ENCODE results near the gene LRCH4.

Gene LRCH4

GRCh38 chr7:100582041-100582579 lies 3.8 kb downstream of the LRCH4 start:
- DNase-seq (ENCODE audit: low read depth): no peak

GRCh38 chr7:100580466-100581283 lies 5.3 kb downstream of the LRCH4 start:
- no peak for DNase-seq (ENCODE audit: low read depth)

GRCh38 chr7:100578246-100579183 lies 7.4 kb downstream of the LRCH4 start:
- no peak for DNase-seq (ENCODE audit: low read depth)

- DNase-seq (ENCODE audit: low read depth): no peak
Observed at GRCh38 chr7:100577507-100577906, 8.4 kb downstream of the LRCH4 start.

GRCh38 chr7:100577103-100577502 lies 8.8 kb downstream of the LRCH4 start:
- DNase-seq (ENCODE audit: low read depth): no peak

GRCh38 chr7:100576384-100576993 lies 9.4 kb downstream of the LRCH4 start:
- DNase-seq (ENCODE audit: low read depth): no peak

GRCh38 chr7:100575746-100576383 lies 10.1 kb downstream of the LRCH4 start:
- DNase-seq (ENCODE audit: low read depth): no peak

GRCh38 chr7:100575206-100575631 lies 10.7 kb downstream of the LRCH4 start:
- DNase-seq (ENCODE audit: low read depth): no peak

- no peak for DNase-seq (ENCODE audit: low read depth)
Observed at GRCh38 chr7:100574362-100575205, 11.3 kb downstream of the LRCH4 start.

GRCh38 chr7:100573691-100574361 lies 12.1 kb downstream of the LRCH4 start, which contains the start of gene SAP25:
Gene SAP25 (minus strand): TSS chr7:100573900. CDS start chr7:100573742, 158 bp downstream.
- no peak for DNase-seq (ENCODE audit: low read depth)

- no peak for DNase-seq (ENCODE audit: low read depth)
Observed at GRCh38 chr7:100572949-100573675, 12.8 kb downstream of the LRCH4 start.

GRCh38 chr7:100572281-100572948 lies 13.5 kb downstream of the LRCH4 start:
- DNase-seq (ENCODE audit: low read depth): no peak

GRCh38 chr7:100571829-100572116 lies 14.2 kb downstream of the LRCH4 start:
- DNase-seq (ENCODE audit: low read depth): no peak

- no peak for DNase-seq (ENCODE audit: low read depth)
Observed at GRCh38 chr7:100570954-100571828, 14.7 kb downstream of the LRCH4 start.

GRCh38 chr7:100568896-100569844 lies 16.8 kb downstream of the LRCH4 start:
- peak; percentile 22 for DNase-seq (ENCODE audit: low read depth)

GRCh38 chr7:100568176-100568895 lies 17.6 kb downstream of the LRCH4 start:
- DNase-seq (ENCODE audit: low read depth): no peak
